Smooth muscle cell (in vitro differentiated cells): ENCODE measurements around the gene NOD1. TPM values are rescaled to one million over a fixed set of nuclear protein-coding genes. Genes with fewer than 3 reads are reported as not detected.

Experiments
- DNase-seq: peaks from one replicate; lab custom pipeline; 2025; ENCODE audit not compliant: unreplicated experiment; lab: John Stamatoyannopoulos, UW
- H2AFZ ChIP-seq: fragments of 200-600 bp; sonication (generic); 2 replicates; pipeline ENCODE4 v1.6.0; 2016; ENCODE audit warnings: antibody characterized with exemption, low read depth, mild to moderate bottlenecking
- H3F3A ChIP-seq: fragments of 200-600 bp; sonication (generic); 2 replicates; pipeline ENCODE4 v1.6.0; 2017; ENCODE audit warnings: antibody characterized with exemption, low read depth
- H3K27ac ChIP-seq: fragments of 200-600 bp; sonication (generic); 2 replicates; pipeline ENCODE4 v1.5.1; 2016; ENCODE audit warnings: low read depth, mild to moderate bottlenecking
- H3K27me3 ChIP-seq: fragments of 200-600 bp; sonication (generic); 2 replicates; pipeline ENCODE4 v1.6.1; 2016; ENCODE audit warnings: low read depth, mild to moderate bottlenecking
- H3K36me3 ChIP-seq: fragments of 200-600 bp; sonication (generic); 2 replicates; pipeline ENCODE4 v1.5.1; 2016; ENCODE audit warnings: low read depth
- H3K4me1 ChIP-seq: fragments of 200-600 bp; sonication (generic); 2 replicates; pipeline ENCODE4 v1.5.1; 2016; ENCODE audit warnings: low read depth
- H3K4me2 ChIP-seq: fragments of 200-600 bp; sonication (generic); 2 replicates; pipeline ENCODE4 v1.6.0; 2016; ENCODE audit warnings: mild to moderate bottlenecking
- H3K4me3 ChIP-seq: fragments of 200-600 bp; sonication (generic); 2 replicates; pipeline ENCODE4 v1.5.1; 2016; ENCODE audit warnings: mild to moderate bottlenecking
- H3K79me2 ChIP-seq: fragments of 200-600 bp; sonication (generic); 2 replicates; pipeline ENCODE4 v1.6.0; 2016; ENCODE audit warnings: low read depth, mild to moderate bottlenecking
- H3K9ac ChIP-seq: fragments of 200-600 bp; sonication (generic); 2 replicates; pipeline ENCODE4 v1.6.0; 2016; ENCODE audit warnings: low read depth
- H3K9me3 ChIP-seq: fragments of 200-600 bp; sonication (generic); replicated peaks from 2 replicates; pipeline ENCODE4 v1.5.1; 2016; ENCODE audit warnings: low read depth
- H4K20me1 ChIP-seq: fragments of 200-600 bp; sonication (generic); 2 replicates; pipeline ENCODE4 v1.6.0; 2016; ENCODE audit warnings: low read depth
- WGBS: methylation state at CpG from one replicate; pipeline ENCODE4 v1.1.7; 2016; ENCODE audit warnings: low lambda C conversion rate; 5-methylcytosine and 5-hydroxymethylcytosine counted together
- polyA plus RNA-seq: library from polyadenylated mRNA; unstranded; fragments of >200 nt; fragmentation: Nextera tagmentation; extraction: Ambion mirVana; gene quantifications from 2 replicates; pipeline ENCODE4 v1.2.1, GENCODE V29; 2016
- total RNA-seq: library from RNA; depleted of rRNA; stranded (reverse); fragments of >200 nt; gene quantifications from 2 replicates; pipeline ENCODE4 v1.2.3, GENCODE V29; 2014
- TF ChIP-seq, protein P1 (sequence below): fragments of 200-600 bp; sonication (generic); IDR thresholded peaks from 2 replicates; pipeline ENCODE4 v1.5.1; 2017; ENCODE audit warnings: borderline replicate concordance, mild to moderate bottlenecking, antibody characterized with exemption; ENCODE audit not compliant: insufficient read depth, poor library complexity, severe bottlenecking

The NOD1 gene
- total and polyA plus RNA-seq, 2 experiments from 2014 or later: 8.6 to 10.5 TPM

DNA sequence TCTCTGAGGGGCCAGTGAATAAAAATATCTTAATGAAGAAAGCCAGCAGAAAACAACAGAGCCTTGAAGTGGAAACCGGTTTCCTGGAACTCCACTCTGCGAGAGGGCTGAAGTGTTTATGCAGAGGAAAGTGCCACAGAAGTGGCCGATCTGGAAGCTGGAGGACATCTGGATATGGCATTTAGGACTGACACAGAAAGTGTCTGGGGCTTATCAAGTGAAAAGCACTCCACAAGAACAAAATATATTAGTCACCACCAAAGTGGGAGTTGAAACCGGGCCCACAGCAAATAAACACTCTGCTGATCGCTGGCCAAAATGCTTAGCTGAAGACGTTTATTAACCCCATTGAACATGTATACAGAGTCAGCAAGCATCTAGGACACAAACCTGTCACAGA is 7.8 kb downstream of the NOD1 start:
- no peaks in the 10 kb centered on the region for H3K9me3 ChIP-seq
- H4K20me1 ChIP-seq: peaks cover 21% of the 10 kb centered on the region
- H3K4me1 ChIP-seq: peaks cover 31% of the 10 kb centered on the region
- H3K27ac ChIP-seq: peak overlapping the region; percentile 90
- no peaks in the 10 kb centered on the region for H3K36me3 ChIP-seq
- 4% methylated on average over 6 of the region's 6 CpGs for WGBS
- H3F3A ChIP-seq: peaks cover 59% of the 10 kb centered on the region
- H3K4me3 ChIP-seq: no peak overlapping the region
- H3K9ac ChIP-seq: peak overlapping the region; percentile 66
- TF ChIP-seq, protein P1, sequence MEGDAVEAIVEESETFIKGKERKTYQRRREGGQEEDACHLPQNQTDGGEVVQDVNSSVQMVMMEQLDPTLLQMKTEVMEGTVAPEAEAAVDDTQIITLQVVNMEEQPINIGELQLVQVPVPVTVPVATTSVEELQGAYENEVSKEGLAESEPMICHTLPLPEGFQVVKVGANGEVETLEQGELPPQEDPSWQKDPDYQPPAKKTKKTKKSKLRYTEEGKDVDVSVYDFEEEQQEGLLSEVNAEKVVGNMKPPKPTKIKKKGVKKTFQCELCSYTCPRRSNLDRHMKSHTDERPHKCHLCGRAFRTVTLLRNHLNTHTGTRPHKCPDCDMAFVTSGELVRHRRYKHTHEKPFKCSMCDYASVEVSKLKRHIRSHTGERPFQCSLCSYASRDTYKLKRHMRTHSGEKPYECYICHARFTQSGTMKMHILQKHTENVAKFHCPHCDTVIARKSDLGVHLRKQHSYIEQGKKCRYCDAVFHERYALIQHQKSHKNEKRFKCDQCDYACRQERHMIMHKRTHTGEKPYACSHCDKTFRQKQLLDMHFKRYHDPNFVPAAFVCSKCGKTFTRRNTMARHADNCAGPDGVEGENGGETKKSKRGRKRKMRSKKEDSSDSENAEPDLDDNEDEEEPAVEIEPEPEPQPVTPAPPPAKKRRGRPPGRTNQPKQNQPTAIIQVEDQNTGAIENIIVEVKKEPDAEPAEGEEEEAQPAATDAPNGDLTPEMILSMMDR: no peak
- H3K4me2 ChIP-seq: peak overlapping the region; percentile 78
- H3K27me3 ChIP-seq: no peaks in the 10 kb centered on the region
- peaks cover 17% of the 10 kb centered on the region for H3K79me2 ChIP-seq
- DNase-seq: no peak
- H2AFZ ChIP-seq: no peak overlapping the region

DNA sequence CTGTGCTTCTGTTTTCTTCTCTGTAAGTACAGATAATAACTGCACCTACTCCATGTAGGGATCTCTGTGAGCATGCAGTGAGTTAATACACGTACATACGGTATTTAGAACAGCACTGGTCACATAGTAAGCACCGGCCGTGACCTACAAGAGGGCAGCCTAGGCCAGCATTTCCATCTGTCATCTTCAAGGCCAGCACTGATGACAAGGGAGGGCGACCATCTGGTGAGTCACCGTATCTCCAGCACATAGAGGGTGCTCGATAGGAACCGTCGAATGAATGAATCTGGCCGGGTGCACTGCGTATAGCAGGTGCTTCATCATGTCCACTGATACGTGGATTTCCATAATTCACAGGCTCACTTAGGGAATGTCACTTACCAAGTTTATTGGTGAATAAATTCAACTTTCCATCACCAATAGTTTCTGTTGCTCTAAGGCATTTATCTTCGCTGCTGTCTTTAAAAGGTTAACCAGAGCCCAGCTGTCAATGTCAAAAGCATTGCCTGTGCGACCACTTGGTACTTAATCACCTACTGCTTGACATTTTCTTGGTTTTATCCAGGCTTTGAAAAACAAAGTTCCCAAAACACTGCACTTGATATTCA is 8.3 kb downstream of the NOD1 start:
- H3K9ac ChIP-seq: peak overlapping the region; percentile 66
- TF ChIP-seq, protein P1: no peak
- H3K9me3 ChIP-seq: no peaks in the 10 kb centered on the region
- H3K4me3 ChIP-seq: no peak overlapping the region
- no peak overlapping the region for H2AFZ ChIP-seq
- H3K79me2 ChIP-seq: peaks cover 18% of the 10 kb centered on the region
- H3K4me2 ChIP-seq: peak overlapping the region; percentile 78
- H3K27ac ChIP-seq: peak overlapping the region; percentile 90
- peaks cover 16% of the 10 kb centered on the region for H4K20me1 ChIP-seq
- DNase-seq: no peak
- H3K27me3 ChIP-seq: no peaks in the 10 kb centered on the region
- H3F3A ChIP-seq: peaks cover 59% of the 10 kb centered on the region
- H3K36me3 ChIP-seq: no peaks in the 10 kb centered on the region
- WGBS: 34% methylated on average over 14 of the region's 14 CpGs
- H3K4me1 ChIP-seq: peaks cover 31% of the 10 kb centered on the region

GRCh38 chr7:30469303-30469702 is 9.3 kb downstream of the NOD1 start:
- peaks cover 31% of the 10 kb centered on the region for H3K4me1 ChIP-seq

More at GRCh38 chr7:30469303-30469702, 9.3 kb downstream of the NOD1 start:
- Histone ChIP-seq H3K36me3 (no peaks in the 10 kb centered on the region), H4K20me1 (peaks cover 14% of the 10 kb centered on the region), H3K9ac (peak overlapping the region; percentile 76), H3F3A (peaks cover 61% of the 10 kb centered on the region), H3K4me2 (peak overlapping the region; percentile 73), H3K79me2 (peaks cover 26% of the 10 kb centered on the region), H3K4me3 (no peak overlapping the region), H3K27ac (peak overlapping the region; percentile 90), H2AFZ (no peak overlapping the region), H3K27me3 (no peaks in the 10 kb centered on the region), H3K9me3 (no peaks in the 10 kb centered on the region)
- 0% methylated on average over 5 of the region's 5 CpGs for WGBS
- DNase-seq: peak; percentile 23
- TF ChIP-seq, protein P1: peak; percentile 30
